ENCODE data around the gene AKAP1. TPM values are rescaled to one million over a fixed set of nuclear protein-coding genes. Genes with fewer than 3 reads are reported as not detected.

The AKAP1 gene
- polyA plus RNA-seq, 1 of the 3 experiments (the other 2 are of a cell fraction) = 36.3 TPM

DNA sequence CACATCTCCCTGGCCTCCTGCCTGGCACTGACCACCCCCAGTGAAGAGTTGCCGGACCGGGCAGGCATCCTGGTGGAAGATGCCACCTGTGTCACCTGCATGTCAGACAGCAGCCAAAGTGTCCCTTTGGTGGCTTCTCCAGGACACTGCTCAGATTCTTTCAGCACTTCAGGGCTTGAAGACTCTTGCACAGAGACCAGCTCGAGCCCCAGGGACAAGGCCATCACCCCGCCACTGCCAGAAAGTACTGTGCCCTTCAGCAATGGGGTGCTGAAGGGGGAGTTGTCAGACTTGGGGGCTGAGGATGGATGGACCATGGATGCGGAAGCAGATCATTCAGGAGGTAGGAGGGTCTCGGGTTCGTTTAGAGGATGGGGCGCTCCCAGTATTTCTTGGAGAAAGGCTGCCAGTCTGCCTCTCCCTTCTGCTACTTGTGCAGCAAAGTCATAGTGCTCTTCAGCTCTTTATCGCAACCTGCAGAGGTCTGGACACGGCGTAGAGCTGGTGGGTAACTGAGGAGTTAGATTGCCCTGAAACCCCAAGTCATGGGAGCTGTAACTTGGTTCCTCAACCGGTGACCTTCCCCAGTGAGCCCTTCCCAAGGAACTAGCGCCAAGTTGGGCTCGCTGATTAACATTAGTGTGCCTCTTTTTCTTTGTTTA lies 21.9 kb downstream of the AKAP1 start:
- Histone ChIP-seq H3K4me2 (no peak overlapping the region), H2AFZ (ENCODE audit: low read depth) (no peak overlapping the region), H3K9me3 (no peaks in the 10 kb centered on the region), H3F3A (replicated peaks; ENCODE audit: insufficient read depth) (no peaks in the 10 kb centered on the region), H4K20me1 (ENCODE audit: insufficient read depth) (no peaks in the 10 kb centered on the region), H3K4me1 (ENCODE audit: control insufficient read depth in 1 of 2, insufficient read depth in 2 of 2, low read depth in 1 of 2, low read length in 1 of 2) (peaks cover 0 to 19% of the 10 kb centered on the region in 2 experiments; a peak in 1 of 4 replicates), H3K27ac (ENCODE audit: low read depth in 2 of 2, low read length in 1 of 2) (no peak overlapping the region), H3K9me2 (no peaks in the 10 kb centered on the region), H3K79me2 (ENCODE audit: insufficient read depth) (no peaks in the 10 kb centered on the region), H3K4me3 (ENCODE audit: low read depth in 2 of 2, low read length in 1 of 2) (no peak overlapping the region), H3K36me3 (replicated peaks in 1 of 2; ENCODE audit: control insufficient read depth in 1 of 2, insufficient read depth in 2 of 2, low read length in 1 of 2) (peaks cover 0 to 9% of the 10 kb centered on the region in 2 experiments), H3K9ac (no peak overlapping the region), H3K27me3 (ENCODE audit: insufficient read depth) (no peaks in the 10 kb centered on the region)
- WGBS (ENCODE audit: low lambda C conversion rate) = 89% methylated on average over 12 of the region's 14 CpGs
- no peak for DNase-seq
- CTCF ChIA-PET = interaction anchor here (0.8 to 5.8 kb wide), 12 partner anchors 9 to 891 kb away, joined by 3 to 36 read pairs (median 4); no protein-coding TSS in a partner anchor
- TF ChIP-seq EP300 (IDR thresholded peaks at IDR 0.05; ENCODE audit: borderline replicate concordance in 1 of 2, low read depth in 1 of 2, low read length in 1 of 2) (no peak), YY1 (IDR thresholded peaks at IDR 0.05; ENCODE audit: low read depth) (no peak), FOSL2 (IDR thresholded peaks at IDR 0.05; ENCODE audit: borderline replicate concordance, low read depth) (no peak), ELF1 (IDR thresholded peaks at IDR 0.05) (no peak), MAX (IDR thresholded peaks at IDR 0.05; ENCODE audit: low read depth) (no peak), CTCF (IDR thresholded peaks at IDR 0.05) (no peak), ZBTB33 (IDR thresholded peaks at IDR 0.05; ENCODE audit: borderline replicate concordance, low read depth) (no peak), IRF3 (IDR thresholded peaks at IDR 0.05; ENCODE audit: low read depth, low read length) (no peak), FOXJ3 (CRISPR knock-in tag; IDR thresholded peaks at IDR 0.05) (no peak)
- TF ChIP-seq, protein P1, sequence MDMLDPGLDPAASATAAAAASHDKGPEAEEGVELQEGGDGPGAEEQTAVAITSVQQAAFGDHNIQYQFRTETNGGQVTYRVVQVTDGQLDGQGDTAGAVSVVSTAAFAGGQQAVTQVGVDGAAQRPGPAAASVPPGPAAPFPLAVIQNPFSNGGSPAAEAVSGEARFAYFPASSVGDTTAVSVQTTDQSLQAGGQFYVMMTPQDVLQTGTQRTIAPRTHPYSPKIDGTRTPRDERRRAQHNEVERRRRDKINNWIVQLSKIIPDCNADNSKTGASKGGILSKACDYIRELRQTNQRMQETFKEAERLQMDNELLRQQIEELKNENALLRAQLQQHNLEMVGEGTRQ (IDR thresholded peaks at IDR 0.05; ENCODE audit: borderline replicate concordance, low read depth, low read length) = no peak
- TF ChIP-seq, protein P2, sequence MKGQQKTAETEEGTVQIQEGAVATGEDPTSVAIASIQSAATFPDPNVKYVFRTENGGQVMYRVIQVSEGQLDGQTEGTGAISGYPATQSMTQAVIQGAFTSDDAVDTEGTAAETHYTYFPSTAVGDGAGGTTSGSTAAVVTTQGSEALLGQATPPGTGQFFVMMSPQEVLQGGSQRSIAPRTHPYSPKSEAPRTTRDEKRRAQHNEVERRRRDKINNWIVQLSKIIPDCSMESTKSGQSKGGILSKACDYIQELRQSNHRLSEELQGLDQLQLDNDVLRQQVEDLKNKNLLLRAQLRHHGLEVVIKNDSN (IDR thresholded peaks at IDR 0.05; ENCODE audit: borderline replicate concordance, low read depth) = no peak
- TF ChIP-seq, protein P3, sequence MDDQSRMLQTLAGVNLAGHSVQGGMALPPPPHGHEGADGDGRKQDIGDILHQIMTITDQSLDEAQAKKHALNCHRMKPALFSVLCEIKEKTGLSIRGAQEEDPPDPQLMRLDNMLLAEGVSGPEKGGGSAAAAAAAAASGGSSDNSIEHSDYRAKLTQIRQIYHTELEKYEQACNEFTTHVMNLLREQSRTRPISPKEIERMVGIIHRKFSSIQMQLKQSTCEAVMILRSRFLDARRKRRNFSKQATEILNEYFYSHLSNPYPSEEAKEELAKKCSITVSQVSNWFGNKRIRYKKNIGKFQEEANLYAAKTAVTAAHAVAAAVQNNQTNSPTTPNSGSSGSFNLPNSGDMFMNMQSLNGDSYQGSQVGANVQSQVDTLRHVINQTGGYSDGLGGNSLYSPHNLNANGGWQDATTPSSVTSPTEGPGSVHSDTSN (IDR thresholded peaks at IDR 0.05) = no peak
- POLR2A ChIA-PET = interaction anchor here (1.2 kb wide), 1 partner anchor 34 kb away, joined by 3 read pairs; no protein-coding TSS in a partner anchor

Measured in SK-N-SH (cell line).